Neural progenitor cell (in vitro differentiated cells): ENCODE results near the gene IGF2. TPM values are rescaled to one million over a fixed set of nuclear protein-coding genes. Genes with fewer than 3 reads are reported as not detected.

Experiments
- DNase-seq: peaks from one replicate; pipeline ENCODE4 v3.0.0-alpha.2; 2016; ENCODE audit warnings: low spot score
- H2AFZ ChIP-seq: fragments of 200-600 bp; sonication (generic); replicated peaks from 2 replicates; pipeline ENCODE4 v1.6.1; 2016; ENCODE audit warnings: antibody characterized with exemption
- H3F3A ChIP-seq: fragments of 200-600 bp; sonication (generic); 2 replicates; pipeline ENCODE4 v1.6.1; 2016; ENCODE audit warnings: antibody characterized with exemption, low read depth
- H3K27ac ChIP-seq: fragments of 200-600 bp; sonication (generic); 2 replicates; pipeline ENCODE4 v1.5.1; 2016; ENCODE audit warnings: mild to moderate bottlenecking
- H3K27me3 ChIP-seq: fragments of 200-600 bp; sonication (generic); 2 replicates; pipeline ENCODE4 v1.6.1; 2016; ENCODE audit warnings: mild to moderate bottlenecking, moderate library complexity
- H3K36me3 ChIP-seq: fragments of 200-600 bp; sonication (generic); 2 replicates; pipeline ENCODE4 v1.5.1; 2016
- H3K4me1 ChIP-seq: fragments of 200-600 bp; sonication (generic); 2 replicates; pipeline ENCODE4 v1.6.1; 2016; ENCODE audit warnings: mixed run types
- H3K4me2 ChIP-seq: fragments of 200-600 bp; sonication (generic); 2 replicates; pipeline ENCODE4 v1.6.1; 2016
- H3K4me3 ChIP-seq: fragments of 200-600 bp; sonication (generic); 2 replicates; pipeline ENCODE4 v1.5.1; 2016
- H3K79me2 ChIP-seq: fragments of 200-600 bp; sonication (generic); 2 replicates; pipeline ENCODE4 v1.6.1; 2016; ENCODE audit warnings: low read depth
- H3K9ac ChIP-seq: fragments of 200-600 bp; sonication (generic); 2 replicates; pipeline ENCODE4 v1.6.1; 2016
- H3K9me3 ChIP-seq: fragments of 200-600 bp; sonication (generic); 2 replicates; pipeline ENCODE4 v1.5.1; 2016; ENCODE audit warnings: low read depth
- H4K20me1 ChIP-seq: fragments of 200-600 bp; sonication (generic); 2 replicates; pipeline ENCODE4 v1.6.1; 2016; ENCODE audit warnings: low read depth
- H3K27ac Mint-ChIP-seq: 3 replicates; pipeline ENCODE4 v1.8.0; 2021; ENCODE audit warnings: mixed read lengths
- H3K27me3 Mint-ChIP-seq: 2 replicates; pipeline ENCODE4 v1.8.0; 2022; ENCODE audit warnings: low read depth, mild to moderate bottlenecking, inconsistent platforms, moderate library complexity, mixed read lengths; ENCODE audit not compliant: insufficient read depth
- H3K36me3 Mint-ChIP-seq: 3 replicates; pipeline ENCODE4 v1.8.0; 2021; ENCODE audit warnings: mixed read lengths
- H3K4me1 Mint-ChIP-seq: 3 replicates; pipeline ENCODE4 v1.8.0; 2021; ENCODE audit warnings: mixed read lengths
- H3K4me3 Mint-ChIP-seq: 3 replicates; pipeline ENCODE4 v1.8.0; 2021; ENCODE audit warnings: mild to moderate bottlenecking, moderate library complexity, mixed read lengths
- H3K9me3 Mint-ChIP-seq: 3 replicates; pipeline ENCODE4 v1.8.0; 2020; ENCODE audit warnings: mixed read lengths
- EZH2 ChIP-seq: fragments of 200-600 bp; sonication (generic); IDR thresholded peaks from 2 replicates; pipeline ENCODE4 v1.6.1; 2017; ENCODE audit warnings: antibody characterized with exemption, mild to moderate bottlenecking, moderate library complexity
- EZH2phosphoT487 ChIP-seq: fragments of 200-600 bp; sonication (generic); IDR thresholded peaks from 2 replicates; pipeline ENCODE4 v1.6.1; 2017; ENCODE audit warnings: antibody characterized with exemption
- total RNA-seq: library from RNA; depleted of rRNA; stranded (reverse); fragments of >200 nt; gene quantifications from 2 replicates; pipeline ENCODE4 v1.2.3, GENCODE V29; 2015; ENCODE audit warnings: low replicate concordance
- TF ChIP-seq, protein P1 (sequence below): fragments of 200-600 bp; sonication (generic); IDR thresholded peaks from 2 replicates; pipeline ENCODE4 v1.5.1; 2017; ENCODE audit warnings: antibody characterized with exemption, mild to moderate bottlenecking

The IGF2 gene
- total RNA-seq, 1 donor from 2014 or later: 0.45 TPM

DNA sequence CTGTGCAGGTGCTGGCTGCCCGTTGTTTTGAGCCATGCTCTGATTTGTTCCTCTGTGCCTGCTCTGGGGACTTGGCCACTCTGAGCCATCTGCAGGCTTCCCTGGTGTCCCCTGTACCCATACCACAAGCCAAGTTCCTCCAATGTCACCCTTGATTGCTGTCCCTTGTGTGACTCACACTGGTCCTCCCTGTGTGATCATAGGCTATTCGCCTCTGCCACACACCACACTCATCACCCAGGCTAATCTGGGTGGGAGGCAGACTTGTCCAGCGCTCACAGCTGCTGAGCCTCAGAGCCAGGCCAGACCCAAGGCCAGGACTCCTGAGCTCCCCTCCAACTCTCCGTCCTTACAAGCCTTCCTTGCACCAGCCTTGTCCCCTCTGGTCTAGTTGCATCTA, 31.7 kb downstream of the IGF2 start:
- no peak overlapping the region for H2AFZ ChIP-seq
- no peak overlapping the region for H3K27ac Mint-ChIP-seq
- DNase-seq: no peak
- H3K4me1 Mint-ChIP-seq: peaks cover 3% of the 10 kb centered on the region
- H3K27me3 ChIP-seq: no peaks in the 10 kb centered on the region
- H3K9me3 ChIP-seq: no peaks in the 10 kb centered on the region
- H3K9me3 Mint-ChIP-seq: no peaks in the 10 kb centered on the region
- H3F3A ChIP-seq: no peaks in the 10 kb centered on the region
- H3K36me3 Mint-ChIP-seq: no peaks in the 10 kb centered on the region
- H3K4me3 Mint-ChIP-seq: no peak overlapping the region
- H3K9ac ChIP-seq: no peak overlapping the region
- no peak overlapping the region for H3K27ac ChIP-seq
- no peaks in the 10 kb centered on the region for H4K20me1 ChIP-seq
- no peak overlapping the region for H3K4me3 ChIP-seq
- H3K79me2 ChIP-seq: no peaks in the 10 kb centered on the region
- H3K4me2 ChIP-seq: no peak overlapping the region
- TF ChIP-seq EZH2phosphoT487 (no peak), EZH2 (no peak)
- TF ChIP-seq, protein P1, sequence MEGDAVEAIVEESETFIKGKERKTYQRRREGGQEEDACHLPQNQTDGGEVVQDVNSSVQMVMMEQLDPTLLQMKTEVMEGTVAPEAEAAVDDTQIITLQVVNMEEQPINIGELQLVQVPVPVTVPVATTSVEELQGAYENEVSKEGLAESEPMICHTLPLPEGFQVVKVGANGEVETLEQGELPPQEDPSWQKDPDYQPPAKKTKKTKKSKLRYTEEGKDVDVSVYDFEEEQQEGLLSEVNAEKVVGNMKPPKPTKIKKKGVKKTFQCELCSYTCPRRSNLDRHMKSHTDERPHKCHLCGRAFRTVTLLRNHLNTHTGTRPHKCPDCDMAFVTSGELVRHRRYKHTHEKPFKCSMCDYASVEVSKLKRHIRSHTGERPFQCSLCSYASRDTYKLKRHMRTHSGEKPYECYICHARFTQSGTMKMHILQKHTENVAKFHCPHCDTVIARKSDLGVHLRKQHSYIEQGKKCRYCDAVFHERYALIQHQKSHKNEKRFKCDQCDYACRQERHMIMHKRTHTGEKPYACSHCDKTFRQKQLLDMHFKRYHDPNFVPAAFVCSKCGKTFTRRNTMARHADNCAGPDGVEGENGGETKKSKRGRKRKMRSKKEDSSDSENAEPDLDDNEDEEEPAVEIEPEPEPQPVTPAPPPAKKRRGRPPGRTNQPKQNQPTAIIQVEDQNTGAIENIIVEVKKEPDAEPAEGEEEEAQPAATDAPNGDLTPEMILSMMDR: no peak
- no peaks in the 10 kb centered on the region for H3K4me1 ChIP-seq
- H3K27me3 Mint-ChIP-seq: peaks cover 2% of the 10 kb centered on the region
- H3K36me3 ChIP-seq: no peaks in the 10 kb centered on the region

DNA sequence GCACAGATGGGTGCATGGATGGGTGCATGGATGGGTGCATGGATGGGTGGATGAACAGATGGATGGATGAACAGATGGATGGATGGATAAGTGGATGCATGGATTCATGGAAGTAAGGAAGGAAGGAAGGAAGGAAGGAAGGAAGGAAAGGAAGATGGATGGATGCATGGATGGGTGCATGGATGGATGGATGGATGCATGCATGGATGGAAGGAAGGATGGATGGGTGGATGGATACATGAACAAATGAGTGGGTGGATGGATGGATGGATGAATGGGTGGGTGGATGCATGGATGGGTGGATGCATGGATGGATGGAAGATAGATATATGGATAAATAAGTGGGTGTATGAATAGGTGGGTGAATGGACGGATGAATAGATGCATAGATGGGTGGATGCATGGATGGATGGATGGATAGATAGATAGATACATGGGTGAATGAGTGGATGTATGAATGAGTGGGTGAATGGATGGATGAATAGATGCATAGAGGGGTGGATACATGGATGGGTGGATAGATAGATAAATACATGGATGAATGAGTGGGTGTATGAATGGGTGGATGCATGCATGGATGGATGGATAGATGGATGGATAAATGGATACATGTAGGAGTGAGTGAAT, 32.5 kb downstream of the IGF2 start:
- no peak overlapping the region for H3K9ac ChIP-seq
- H3K36me3 ChIP-seq: no peaks in the 10 kb centered on the region
- peaks cover 3% of the 10 kb centered on the region for H3K4me1 Mint-ChIP-seq
- H3K27me3 ChIP-seq: no peaks in the 10 kb centered on the region
- DNase-seq: no peak
- no peak overlapping the region for H3K4me3 Mint-ChIP-seq
- H3K4me3 ChIP-seq: no peak overlapping the region
- no peak overlapping the region for H3K27ac Mint-ChIP-seq
- no peaks in the 10 kb centered on the region for H3K79me2 ChIP-seq
- TF ChIP-seq, protein P1: no peak
- no peak for TF ChIP-seq EZH2
- TF ChIP-seq EZH2phosphoT487: no peak
- H3K4me1 ChIP-seq: no peaks in the 10 kb centered on the region
- no peaks in the 10 kb centered on the region for H3K36me3 Mint-ChIP-seq
- no peaks in the 10 kb centered on the region for H3K9me3 ChIP-seq
- peaks cover 5% of the 10 kb centered on the region for H3K27me3 Mint-ChIP-seq
- H3K9me3 Mint-ChIP-seq: no peaks in the 10 kb centered on the region
- no peaks in the 10 kb centered on the region for H4K20me1 ChIP-seq
- H3K27ac ChIP-seq: no peak overlapping the region
- no peaks in the 10 kb centered on the region for H3F3A ChIP-seq
- no peak overlapping the region for H3K4me2 ChIP-seq
- no peak overlapping the region for H2AFZ ChIP-seq

DNA sequence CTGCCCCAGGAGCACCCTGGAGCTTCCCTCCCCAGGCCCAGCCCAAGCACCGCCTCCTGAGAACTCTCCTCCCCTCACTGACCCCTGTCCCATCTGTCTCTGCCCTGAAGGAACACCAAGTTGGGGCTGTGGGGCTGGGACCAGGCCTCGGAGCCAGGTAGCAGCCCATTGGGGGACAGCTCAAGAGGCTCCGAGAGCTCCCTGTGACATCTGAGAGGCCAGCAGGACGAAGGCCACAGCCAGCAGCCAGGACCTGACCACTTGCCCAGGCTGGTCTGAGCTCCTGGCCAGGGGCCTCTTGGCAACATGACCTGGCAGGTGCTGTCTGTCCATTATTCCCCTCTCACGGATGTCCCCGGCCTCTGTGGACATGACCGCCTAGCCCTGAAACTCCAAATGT, 33.7 kb downstream of the IGF2 start:
- Mint-ChIP-seq H3K27me3 (peaks cover 5% of the 10 kb centered on the region), H3K4me3 (no peak overlapping the region)
- no peak overlapping the region for H2AFZ ChIP-seq

More for the DNA sequence above, 33.7 kb downstream of the IGF2 start:
- TF ChIP-seq EZH2phosphoT487 (no peak), EZH2 (no peak)
- TF ChIP-seq, protein P1: no peak
- H3K4me1 Mint-ChIP-seq: peaks cover 3% of the 10 kb centered on the region
- Histone ChIP-seq H3K36me3 (no peaks in the 10 kb centered on the region), H4K20me1 (no peaks in the 10 kb centered on the region), H3K27ac (no peak overlapping the region), H3F3A (no peaks in the 10 kb centered on the region), H3K27me3 (no peaks in the 10 kb centered on the region), H3K79me2 (no peaks in the 10 kb centered on the region), H3K9ac (no peak overlapping the region), H3K9me3 (no peaks in the 10 kb centered on the region), H3K4me1 (no peaks in the 10 kb centered on the region), H3K4me2 (no peak overlapping the region), H3K4me3 (no peak overlapping the region)
- peak overlapping the region; percentile 87 for H3K27ac Mint-ChIP-seq
- H3K36me3 Mint-ChIP-seq: no peaks in the 10 kb centered on the region
- no peak for DNase-seq
- H3K9me3 Mint-ChIP-seq: no peaks in the 10 kb centered on the region
